ENCODE measurements around the gene FER.
A peak's percentile ranks its signal among the peaks of the same experiment; 100 is the strongest.

The FER gene

DNA sequence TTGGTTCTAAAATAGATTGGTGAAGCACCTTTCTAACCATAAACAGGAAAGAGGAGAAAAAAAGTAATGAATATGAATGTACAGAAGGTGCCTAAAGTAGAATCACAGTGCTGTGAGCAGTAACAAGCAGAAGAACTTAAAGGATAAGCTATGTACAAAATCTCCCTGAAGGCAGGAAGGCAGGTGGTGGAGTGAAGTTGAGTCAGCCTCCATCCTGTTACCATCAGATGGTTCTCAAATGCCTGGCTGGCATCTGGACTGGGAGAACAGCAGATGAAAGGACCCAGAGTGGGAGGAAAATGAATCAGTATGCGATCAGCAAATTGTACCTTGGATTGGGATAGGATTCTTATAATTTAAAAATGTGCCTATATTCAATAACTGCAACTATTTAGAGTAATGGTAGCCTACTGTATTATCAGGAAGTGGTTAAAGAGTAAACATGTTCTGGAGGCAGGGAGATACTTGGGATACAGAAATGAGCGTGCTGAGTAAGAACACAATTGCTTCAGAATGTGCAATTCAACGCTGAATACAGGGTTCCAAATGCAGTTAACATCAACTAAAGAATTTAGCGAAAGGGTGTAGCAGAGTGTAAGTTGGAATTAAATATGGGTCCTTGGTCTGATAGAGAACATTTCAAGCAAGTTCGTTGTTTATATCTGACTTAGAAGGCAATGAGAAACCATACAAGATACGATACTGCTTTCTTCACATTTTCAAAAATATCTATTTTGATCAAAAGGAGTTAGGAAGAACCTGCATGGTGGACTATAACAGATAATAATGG lies 21.1 kb upstream of the FER start:
- Histone ChIP-seq H4K20me1 (no peaks in the 10 kb centered on the region), H3K27ac (peak overlapping the region; percentile 91 to 97 (median 96); a peak in 21 of 22 replicates), H3K4me3 (peak overlapping the region; percentile 64 to 81 (median 75); a peak in 18 of 20 replicates), H3K4me2 (peak overlapping the region; percentile 78 to 92 (median 87)), H3K36me3 (no peaks in the 10 kb centered on the region), H3K4me1 (peaks cover 24 to 50% (median 46%) of the 10 kb centered on the region in 10 experiments), H3K9me3 (replicated peaks in 1 of 11) (no peaks in the 10 kb centered on the region), H3K27me3 (no peaks in the 10 kb centered on the region), H3K9ac (peak overlapping the region in 9 of 11 experiments; percentile 85 to 97 (median 94); a peak in 13 of 22 replicates)
- TF ChIP-seq Cebpa-rat (IDR thresholded peaks at IDR 0.05) = no peak

- Histone ChIP-seq H3K9me3 (replicated peaks in 1 of 11) (no peaks in the 10 kb centered on the region), H3K27me3 (no peaks in the 10 kb centered on the region), H3K9ac (peak overlapping the region; percentile 85 to 97 (median 94)), H3K36me3 (no peaks in the 10 kb centered on the region), H3K4me1 (peaks cover 24 to 56% (median 50%) of the 10 kb centered on the region in 10 experiments), H3K27ac (peak overlapping the region; percentile 91 to 97 (median 96)), H4K20me1 (no peaks in the 10 kb centered on the region), H3K4me2 (peak overlapping the region; percentile 78 to 92 (median 87)), H3K4me3 (peak overlapping the region; percentile 64 to 81 (median 75))
- no peak for TF ChIP-seq Cebpa-rat (IDR thresholded peaks at IDR 0.05)
These were observed 20.5 kb upstream of the FER start for GRCh38 chr5:108727236-108727650.

DNA sequence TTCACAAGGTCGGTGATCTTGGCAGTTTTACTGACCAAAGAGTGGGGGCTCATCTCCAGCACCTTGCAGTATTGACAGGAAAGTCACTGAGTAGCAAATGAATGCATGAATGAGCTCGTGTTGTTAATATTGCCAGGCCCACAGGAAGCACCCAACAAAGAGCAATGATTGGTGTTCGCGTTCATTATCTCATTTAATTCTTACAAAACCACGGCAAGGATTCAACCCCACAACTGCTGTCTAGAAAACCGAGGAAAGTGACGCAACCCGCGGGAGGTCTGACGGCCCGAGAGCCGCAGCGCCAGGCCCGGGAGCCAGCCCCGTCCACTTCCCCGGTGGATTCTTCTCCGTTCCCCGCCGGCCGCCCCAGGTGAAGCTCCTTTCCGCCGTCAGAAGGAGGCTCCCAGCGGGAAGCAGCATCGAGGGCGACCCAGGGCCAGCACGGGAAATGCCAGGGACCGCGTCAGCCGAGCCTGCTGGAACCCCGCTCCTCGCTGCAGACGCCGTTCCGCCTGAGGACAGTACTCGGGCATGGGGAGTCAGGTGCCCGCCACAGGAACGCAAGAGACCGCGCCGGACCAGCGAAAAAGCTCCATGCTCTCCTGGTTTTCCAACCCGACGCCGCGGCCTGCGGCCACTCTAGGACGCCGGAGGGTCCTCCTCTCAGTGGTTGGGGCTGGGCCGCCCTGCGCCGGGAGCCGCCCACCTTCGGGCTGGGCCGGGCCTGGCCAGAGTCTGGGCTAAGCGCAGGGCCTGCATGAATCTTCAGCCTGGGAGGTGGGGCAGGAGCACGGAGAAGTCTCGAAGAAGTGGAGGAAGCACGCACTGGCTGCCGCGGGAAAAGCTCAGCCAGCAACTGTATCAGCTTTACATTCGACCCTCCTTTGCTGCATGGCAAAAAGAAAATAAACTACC lies 19.8 kb upstream of the FER start:
- Histone ChIP-seq H3K4me1 (peaks cover 24 to 61% (median 53%) of the 10 kb centered on the region in 10 experiments), H4K20me1 (no peaks in the 10 kb centered on the region), H3K36me3 (no peaks in the 10 kb centered on the region), H3K4me2 (peak overlapping the region; percentile 78 to 92 (median 87)), H3K9ac (peak overlapping the region; percentile 85 to 97 (median 94)), H3K27ac (peak overlapping the region; percentile 91 to 97 (median 96)), H3K9me3 (replicated peaks in 1 of 11) (no peaks in the 10 kb centered on the region), H3K27me3 (no peaks in the 10 kb centered on the region), H3K4me3 (peak overlapping the region; percentile 64 to 81 (median 75))
- TF ChIP-seq Cebpa-rat (IDR thresholded peaks at IDR 0.05) = peak in 6 of 11 experiments; percentile 37 to 86 (median 60); a peak in 9 of 22 replicates

- peak overlapping the region; percentile 78 to 92 (median 87) for H3K4me2 ChIP-seq
- no peaks in the 10 kb centered on the region for H3K9me3 ChIP-seq (replicated peaks in 1 of 11)
- peak overlapping the region; percentile 85 to 97 (median 94) for H3K9ac ChIP-seq
- H3K36me3 ChIP-seq = no peaks in the 10 kb centered on the region
- H3K27me3 ChIP-seq = no peaks in the 10 kb centered on the region
- no peaks in the 10 kb centered on the region for H4K20me1 ChIP-seq
- peak overlapping the region; percentile 64 to 81 (median 75) for H3K4me3 ChIP-seq
- peak overlapping the region; percentile 91 to 97 (median 96) for H3K27ac ChIP-seq
- H3K4me1 ChIP-seq = peaks cover 24 to 61% (median 53%) of the 10 kb centered on the region in 10 experiments
- TF ChIP-seq Cebpa-rat (IDR thresholded peaks at IDR 0.05) = no peak
These were observed 19.0 kb upstream of the FER start for GRCh38 chr5:108728566-108729241.

DNA sequence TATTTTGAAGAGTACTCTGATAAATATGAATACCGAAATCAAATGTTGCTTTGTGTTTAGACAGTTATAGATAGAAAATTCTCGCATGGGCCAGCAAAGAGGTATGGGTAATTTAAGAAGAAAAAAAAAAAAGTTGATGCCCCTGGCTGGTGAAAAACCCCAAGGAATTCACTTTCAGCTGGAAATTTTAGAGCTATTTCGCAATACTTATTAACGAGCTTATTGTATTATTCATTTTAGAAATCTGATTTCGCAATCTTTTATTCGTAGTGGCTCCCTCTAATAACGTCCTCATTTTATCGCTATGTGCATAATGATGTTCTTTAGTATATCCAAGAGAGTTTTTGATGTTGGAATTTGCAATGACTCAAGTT lies 18.5 kb upstream of the FER start:
- H3K36me3 ChIP-seq = no peaks in the 10 kb centered on the region
- H3K4me1 ChIP-seq = peaks cover 24 to 61% (median 53%) of the 10 kb centered on the region in 10 experiments
- H3K9me3 ChIP-seq (replicated peaks in 1 of 11) = no peaks in the 10 kb centered on the region
- H3K27ac ChIP-seq = peak overlapping the region in 10 of 11 experiments; percentile 91 to 97 (median 96); a peak in 12 of 22 replicates
- H3K4me2 ChIP-seq = peak overlapping the region; percentile 78 to 92 (median 87)
- H3K4me3 ChIP-seq = peak overlapping the region in 8 of 10 experiments; percentile 64 to 81 (median 75); a peak in 8 of 20 replicates
- H3K9ac ChIP-seq = peak overlapping the region in 7 of 11 experiments; percentile 91 to 97 (median 94); a peak in 5 of 22 replicates
- no peaks in the 10 kb centered on the region for H3K27me3 ChIP-seq
- no peaks in the 10 kb centered on the region for H4K20me1 ChIP-seq
- TF ChIP-seq Cebpa-rat (IDR thresholded peaks at IDR 0.05) = peak in 7 of 11 experiments; percentile 61 to 97 (median 92); a peak in 12 of 22 replicates

GRCh38 chr5:108730617-108731340 lies 16.9 kb upstream of the FER start:
- H3K27ac ChIP-seq = peak overlapping the region in 8 of 11 experiments; percentile 25 to 67 (median 36); a peak in 15 of 22 replicates
- no peak for TF ChIP-seq Cebpa-rat (IDR thresholded peaks at IDR 0.05)
- H3K4me3 ChIP-seq = no peak overlapping the region
- 0 out of 22 replicates have a peak overlapping the region, but pooled peaks of 1 of the 11 experiments have one; percentile 4 for H3K9ac ChIP-seq
- no peaks in the 10 kb centered on the region for H3K27me3 ChIP-seq
- peaks cover 24 to 61% (median 53%) of the 10 kb centered on the region in 10 experiments for H3K4me1 ChIP-seq
- H3K9me3 ChIP-seq (replicated peaks in 1 of 11) = no peaks in the 10 kb centered on the region
- H3K4me2 ChIP-seq = peak overlapping the region in 10 of 11 experiments; percentile 22 to 92 (median 88); a peak in 15 of 22 replicates
- H3K36me3 ChIP-seq = no peaks in the 10 kb centered on the region
- H4K20me1 ChIP-seq = no peaks in the 10 kb centered on the region

DNA sequence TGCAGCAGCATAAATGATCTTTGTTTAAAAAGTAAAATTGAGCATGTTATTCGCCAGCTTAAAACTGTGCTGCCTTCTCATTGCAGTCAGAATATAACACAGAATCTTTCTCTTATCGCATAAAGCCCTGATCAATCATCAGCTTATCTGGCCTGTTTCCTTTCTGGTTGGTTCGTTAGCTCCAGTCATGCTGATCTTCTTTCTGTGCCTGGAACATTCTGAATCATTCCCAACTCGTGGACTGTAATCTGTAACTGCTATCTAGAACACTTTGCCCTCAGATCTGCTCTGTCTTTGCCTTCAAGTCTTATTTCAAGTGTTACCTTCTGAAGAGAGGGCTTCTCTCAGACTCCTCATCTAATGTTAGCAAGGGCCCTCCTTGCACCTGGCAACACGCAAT lies 11.9 kb upstream of the FER start:
- Histone ChIP-seq H3K36me3 (no peaks in the 10 kb centered on the region), H3K4me2 (no peak overlapping the region), H3K27ac (no peak overlapping the region), H4K20me1 (no peaks in the 10 kb centered on the region), H3K27me3 (no peaks in the 10 kb centered on the region), H3K4me3 (no peak overlapping the region), H3K9me3 (replicated peaks in 1 of 11) (no peaks in the 10 kb centered on the region), H3K4me1 (peaks cover 0 to 19% (median 14%) of the 10 kb centered on the region in 10 experiments; a peak in 16 of 20 replicates), H3K9ac (no peak overlapping the region)
- no peak for TF ChIP-seq Cebpa-rat (IDR thresholded peaks at IDR 0.05)

- no peak overlapping the region for H3K27ac ChIP-seq
- no peak for TF ChIP-seq Cebpa-rat (IDR thresholded peaks at IDR 0.05)
These were observed 10.8 kb upstream of the FER start for GRCh38 chr5:108736855-108737254.

More at GRCh38 chr5:108736855-108737254, 10.8 kb upstream of the FER start:
- H3K9ac ChIP-seq = no peak overlapping the region
- no peaks in the 10 kb centered on the region for H4K20me1 ChIP-seq
- H3K36me3 ChIP-seq = no peaks in the 10 kb centered on the region
- H3K9me3 ChIP-seq (replicated peaks in 1 of 11) = no peaks in the 10 kb centered on the region
- no peak overlapping the region for H3K4me3 ChIP-seq
- no peaks in the 10 kb centered on the region for H3K27me3 ChIP-seq
- H3K4me2 ChIP-seq = no peak overlapping the region
- peaks cover 0 to 9% (median 7%) of the 10 kb centered on the region in 10 experiments; a peak in 13 of 20 replicates for H3K4me1 ChIP-seq

Data from BLaER1 treated with 17β-estradiol and CSF1 and Interleukin-3, amounts not matched to agents 10 nM and 100 nM (cell line).